HepG2 (cell line): ENCODE measurements around the gene LRRC4C. TPM values are rescaled to one million over a fixed set of nuclear protein-coding genes. Genes with fewer than 3 reads are reported as not detected.

Experiments used
- ATAC-seq: fragments of 200-7000 bp; cut with Tn5 transposase; 3 replicates; pipeline ENCODE4 v1.9.1; 2020; ENCODE audit warnings: mild to moderate bottlenecking, moderate library complexity
- BruUV-seq: library from RNA; stranded (reverse); fragments of 400-500 nt; replicated peaks from 2 replicates; lab custom pipeline; 2021; lab: Mats Ljungman, UMichigan
- CTCF ChIA-PET: fragments of 300-600 bp; formaldehyde crosslinking; extraction: SDS; loops from one replicate; lab custom pipeline; 2021; ENCODE audit warnings: low total read pairs, inconsistent platforms, low intra/inter-chr PET ratio; lab: Yijun Ruan, JAX
- POLR2A ChIA-PET: fragments of 350-600 bp; sonication (Branson Sonifier 250); formaldehyde crosslinking; loops from one replicate; lab custom pipeline; 2020; ENCODE audit warnings: antibody characterized with exemption, inconsistent platforms; lab: Yijun Ruan, JAX
- DNase-seq: peaks from one replicate; pipeline ENCODE4 v3.0.0-alpha.2; 2015; ENCODE audit warnings: low spot score
- FAIRE-seq: peaks from 3 replicates; lab custom pipeline; 2011; peaks lifted over from hg19 to GRCh38; lab: Jason Lieb, UNC
- H2AFZ ChIP-seq: one replicate; pipeline ENCODE4 v1.6.1; 2011; ENCODE audit warnings: low read length, inconsistent platforms
- H3K27ac ChIP-seq: fragments of 300-600 bp; 3 replicates; pipeline ENCODE4 v1.8.0; 2011; ENCODE audit warnings: mixed run types, mild to moderate bottlenecking, mixed read lengths, low read length, inconsistent platforms; ENCODE audit not compliant: insufficient read depth; ENCODE audit errors: extremely low read length
- H3K27me3 ChIP-seq, 2 experiments: fragments of 200-600 bp in 1 of 2; 2 replicates in 1 of 2; 3 replicates in 1 of 2; pipeline versions ENCODE4 v1.6.0 to v1.8.0; 2011; ENCODE audit warnings: low read length in 2 of 2, mild to moderate bottlenecking in 2 of 2, moderate library complexity in 2 of 2, inconsistent platforms in 1 of 2; ENCODE audit not compliant: insufficient read depth in 2 of 2, control insufficient read depth in 1 of 2
- H3K36me3 ChIP-seq, 2 experiments: fragments of 200-600 bp in 1 of 2; replicated peaks in 1 of 2; 2 replicates in 1 of 2; 3 replicates in 1 of 2; pipeline versions ENCODE4 v1.5.1 to v1.8.0; 2011; ENCODE audit warnings: low read length in 2 of 2, inconsistent platforms in 1 of 2; ENCODE audit not compliant: insufficient read depth in 2 of 2, control insufficient read depth in 1 of 2
- H3K4me1 ChIP-seq: 2 replicates; pipeline ENCODE4 v1.5.1; 2012; ENCODE audit warnings: low read length, inconsistent platforms; ENCODE audit not compliant: insufficient read depth
- H3K4me2 ChIP-seq: 2 replicates; pipeline ENCODE4 v1.6.0; 2011; ENCODE audit warnings: low read depth, low read length, inconsistent platforms
- H3K4me3 ChIP-seq, 3 experiments: fragments of 200-600 bp in 1 of 3; sonication (generic), shearing (Covaris generic) in 1 of 3; replicated peaks in 1 of 3; 2 replicates each; pipeline ENCODE4 v1.5.1; 2011 to 2016; ENCODE audit warnings: low read length in 3 of 3, inconsistent platforms in 2 of 3, low read depth in 2 of 3, mild to moderate bottlenecking in 2 of 3, control low read depth in 1 of 3, mixed read lengths in 1 of 3; ENCODE audit not compliant: insufficient read depth in 1 of 3
- H3K79me2 ChIP-seq: one replicate; pipeline ENCODE4 v1.6.1; 2011; ENCODE audit warnings: low read length, inconsistent platforms; ENCODE audit not compliant: insufficient read depth
- H3K9ac ChIP-seq: 2 replicates; pipeline ENCODE4 v1.6.0; 2011; ENCODE audit warnings: mild to moderate bottlenecking, low read depth, low read length, inconsistent platforms; ENCODE audit not compliant: insufficient read depth
- H3K9me3 ChIP-seq: 2 replicates; pipeline ENCODE4 v1.5.1; 2012; ENCODE audit warnings: mild to moderate bottlenecking, low read length
- H4K20me1 ChIP-seq: 2 replicates; pipeline ENCODE4 v1.6.0; 2011; ENCODE audit warnings: inconsistent platforms, mild to moderate bottlenecking, low read length, moderate library complexity; ENCODE audit not compliant: insufficient read depth
- ARNTL ChIP-seq: sonication (generic); formaldehyde crosslinking; IDR thresholded peaks from 2 replicates; pipeline ENCODE4 v1.4.0; 2020; ENCODE audit warnings: mild to moderate bottlenecking, missing genetic modification reagents
- ATF3 ChIP-seq: sonication (generic); formaldehyde crosslinking; IDR thresholded peaks from 2 replicates; pipeline ENCODE4 v1.4.0; 2020; ENCODE audit warnings: missing genetic modification reagents
- BORCS8-MEF2B ChIP-seq: sonication (generic); formaldehyde crosslinking; IDR thresholded peaks from 2 replicates; pipeline ENCODE4 v1.8.0; 2022; ENCODE audit warnings: mild to moderate bottlenecking, missing genetic modification reagents
- EHMT2 ChIP-seq: fragments of 200-600 bp; sonication (generic); IDR thresholded peaks from 2 replicates; pipeline ENCODE4 v1.7.0; 2017; ENCODE audit warnings: antibody characterized with exemption, low read depth, low read length, borderline replicate concordance
- EZH2 ChIP-seq: conservative IDR thresholded peaks from 2 replicates; pipeline ENCODE4 v1.6.1; 2012; ENCODE audit warnings: mild to moderate bottlenecking, low read depth, low read length, moderate library complexity
- GTF2F1 ChIP-seq: fragments of 150-350 bp; IDR thresholded peaks from 2 replicates; pipeline ENCODE4 v1.6.1; 2014; ENCODE audit warnings: low read length
- HCFC1 ChIP-seq: fragments of 150-350 bp; IDR thresholded peaks from 2 replicates; pipeline ENCODE4 v1.6.1; 2014; ENCODE audit warnings: low read depth, low read length
- HDAC6 ChIP-seq: fragments of 200-600 bp; sonication (generic); IDR thresholded peaks from 2 replicates; pipeline ENCODE4 v1.7.0; 2017; ENCODE audit warnings: mild to moderate bottlenecking, antibody characterized with exemption, low read length, low read depth
- KLF9 ChIP-seq: IDR thresholded peaks from 2 replicates; pipeline ENCODE4 v1.6.1; 2016; ENCODE audit warnings: low read depth
- LRRFIP1 ChIP-seq: sonication (generic); formaldehyde crosslinking; conservative IDR thresholded peaks from 2 replicates; pipeline ENCODE4 v1.4.0; 2020; ENCODE audit warnings: missing genetic modification reagents
- MTF2 ChIP-seq: sonication (generic); formaldehyde crosslinking; IDR thresholded peaks from 2 replicates; pipeline ENCODE4 v1.5.0; 2020; ENCODE audit warnings: missing genetic modification reagents, borderline replicate concordance
- PRDM10 ChIP-seq: sonication (generic); formaldehyde crosslinking; IDR thresholded peaks from 2 replicates; pipeline ENCODE4 v1.4.0; 2020; ENCODE audit warnings: low read depth, missing genetic modification reagents
- TRIM24 ChIP-seq: sonication (generic); formaldehyde crosslinking; IDR thresholded peaks from 2 replicates; pipeline ENCODE4 v1.8.0; 2022; ENCODE audit warnings: mild to moderate bottlenecking, missing genetic modification reagents
- ZEB1 ChIP-seq: IDR thresholded peaks from 2 replicates; pipeline ENCODE4 v1.6.1; 2012; ENCODE audit warnings: mild to moderate bottlenecking, low read depth, inconsistent platforms; ENCODE audit not compliant: insufficient replicate concordance
- ZNF121 ChIP-seq: sonication (generic); formaldehyde crosslinking; IDR thresholded peaks from 2 replicates; pipeline ENCODE4 v1.5.0; 2020; ENCODE audit warnings: mild to moderate bottlenecking, missing genetic modification reagents
- ZNF20 ChIP-seq: sonication (generic); formaldehyde crosslinking; IDR thresholded peaks from 2 replicates; pipeline ENCODE4 v1.4.0; 2020; ENCODE audit warnings: mild to moderate bottlenecking, moderate library complexity, missing genetic modification reagents
- ZNF230 ChIP-seq: sonication (generic); formaldehyde crosslinking; IDR thresholded peaks from 2 replicates; pipeline ENCODE4 v1.4.0; 2020; ENCODE audit warnings: mild to moderate bottlenecking, missing genetic modification reagents
- ZNF652 ChIP-seq: IDR thresholded peaks from 2 replicates; pipeline ENCODE4 v1.6.1; 2016; ENCODE audit warnings: low read depth, borderline replicate concordance
- ZNF670 ChIP-seq: sonication (generic); formaldehyde crosslinking; IDR thresholded peaks from 2 replicates; pipeline ENCODE4 v1.8.0; 2022; ENCODE audit warnings: mild to moderate bottlenecking, missing genetic modification reagents, borderline replicate concordance
- ZSCAN29 ChIP-seq: sonication (generic); formaldehyde crosslinking; conservative IDR thresholded peaks from 2 replicates; pipeline ENCODE4 v1.4.0; 2020; ENCODE audit warnings: mild to moderate bottlenecking, missing genetic modification reagents
- WGBS: methylation state at CpG from one replicate; pipeline ENCODE4 v1.1.6; 2017; ENCODE audit warnings: low lambda C conversion rate; 5-methylcytosine and 5-hydroxymethylcytosine counted together
- in situ Hi-C: cut with HindIII; loops from 2 replicates; pipeline ENCODE4 v1.10.0; 2017; ENCODE audit warnings: low pct_unique_long_range_greater_than_20kb; ENCODE audit not compliant: extremely low pct_ligation_motif_present
- intact Hi-C: fragments of 100-400 bp; cut with micrococcal nuclease; formaldehyde crosslinking; loops from one replicate; pipeline ENCODE4 v1.10.0; 2022; ENCODE audit not compliant: unreplicated experiment
- polyA plus RNA-seq, 8 experiments: library from polyadenylated mRNA; depleted of rRNA in 3 of 8; stranded (reverse) in 7 of 8; unstranded in 1 of 8; fragments of >200 nt; fragmentation: Illumina TruSeq in 4 of 8; extraction: Trizol in 4 of 8; gene quantifications; 2 replicates each; pipeline versions ENCODE4 v1.2.1 to v1.2.3, GENCODE V29; 2011 to 2016; ENCODE audit warnings: low read depth in 4 of 8, missing spikeins in 1 of 8, mixed read lengths in 1 of 8; ENCODE audit not compliant: insufficient read depth in 1 of 8
- total RNA-seq, 5 experiments: library from RNA; depleted of rRNA; stranded (reverse); fragments of >200 nt; fragmentation: Illumina TruSeq; extraction: Trizol; gene quantifications; 2 replicates each; pipeline ENCODE4 v1.2.3, GENCODE V29; 2016; ENCODE audit warnings: low read depth in 1 of 5

LRRC4C gene
- total and polyA plus RNA-seq, 2 of the 13 experiments (the other 11 are each of a cell fraction or from before 2014, with no cell fraction given): not detected

- 6% methylated on average over 1 of the region's 1 CpG for WGBS
- intact Hi-C loops: no loop called here
- H3K36me3 ChIP-seq: no peaks in the 10 kb centered on the region
- H3K4me1 ChIP-seq: no peaks in the 10 kb centered on the region
- no peak for DNase-seq
- no peak for ATAC-seq
- no peaks in the 10 kb centered on the region for H3K79me2 ChIP-seq
- in situ Hi-C loops: loop anchor here (25.0 kb wide), 1 partner anchor 1831 kb away; no protein-coding TSS in a partner anchor
- H3K27ac ChIP-seq: no peak overlapping the region
- no peak overlapping the region for H3K9ac ChIP-seq
- H3K9me3 ChIP-seq: no peaks in the 10 kb centered on the region
- H3K4me3 ChIP-seq: no peak overlapping the region
- BruUV-seq: no TSS peak
- FAIRE-seq: no peak
- no peak overlapping the region for H3K4me2 ChIP-seq
- no peaks in the 10 kb centered on the region for H4K20me1 ChIP-seq
- H3K27me3 ChIP-seq: no peaks in the 10 kb centered on the region; a peak in 1 of 5 replicates
- H2AFZ ChIP-seq: no peak overlapping the region
- POLR2A ChIA-PET: no interaction called here
- TF ChIP-seq EZH2 (no peak), HDAC6 (no peak), LRRFIP1 (CRISPR knock-in tag) (no peak), ATF3 (CRISPR knock-in tag) (no peak), EHMT2 (no peak), ZNF121 (CRISPR knock-in tag) (no peak), BORCS8-MEF2B (CRISPR knock-in tag) (no peak), ZSCAN29 (CRISPR knock-in tag) (no peak), ZNF652 (CRISPR knock-in tag) (no peak), TRIM24 (CRISPR knock-in tag) (no peak), MTF2 (CRISPR knock-in tag) (no peak), HCFC1 (no peak), ARNTL (no peak), KLF9 (no peak), ZEB1 (no peak), ZNF670 (CRISPR knock-in tag) (no peak), PRDM10 (no peak), ZNF20 (CRISPR knock-in tag) (no peak), GTF2F1 (no peak), ZNF230 (no peak)
- TF ChIP-seq, all 625 proteins: peak for 0
- CTCF ChIA-PET: no interaction called here
These were observed 3.2 kb downstream of the LRRC4C start for GRCh38 chr11:41456269-41456668.
